Posterior cingulate gyrus (tissue), 11 donors: Measurements from ENCODE around the gene KITLG.

Source experiments
- DNase-seq, 10 donors: peaks; one replicate each; pipeline versions ENCODE4 v3.0.0 to v3.0.0-alpha.2; 2020 to 2021; ENCODE audit warnings: mixed read lengths in 3 of 10
- intact Hi-C: fragments of 100-400 bp; cut with DNase I; formaldehyde crosslinking; loops from one replicate; pipeline ENCODE4 v1.15.1; 2023

KITLG gene

DNA sequence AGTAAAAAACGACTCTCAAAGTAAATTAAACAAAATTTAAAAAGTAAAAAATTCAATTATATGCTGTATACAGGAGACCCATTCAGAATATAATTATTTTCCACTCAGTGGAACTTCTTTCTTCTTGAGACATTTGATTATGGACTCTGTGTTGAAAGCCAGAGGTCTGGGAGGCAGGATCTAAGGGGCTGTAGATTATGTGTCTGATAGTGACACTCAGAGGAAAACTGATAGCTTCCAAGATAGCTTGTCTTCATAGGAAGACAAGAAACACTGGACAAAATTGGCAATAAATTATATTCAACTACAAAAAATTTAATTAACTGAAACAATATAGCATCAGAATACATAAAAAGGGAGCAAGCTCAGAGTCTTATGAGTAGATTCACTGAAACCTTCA is 135.8 kb downstream of the KITLG start:
- intact Hi-C loops, result no loop called here
- no peak for DNase-seq
